Fibroblast of gingiva (primary cell): Measurements from ENCODE around the gene PTPRN2.

Source experiments
- DNase-seq: peaks from one replicate; pipeline ENCODE4 v3.0.0-alpha.2; 2011; ENCODE audit warnings: low read depth

The PTPRN2 gene

GRCh38 chr7:157662981-157663716 lies 924.5 kb downstream of the PTPRN2 start:
- DNase-seq = no peak

GRCh38 chr7:157662110-157662791 lies 925.4 kb downstream of the PTPRN2 start:
- no peak for DNase-seq

GRCh38 chr7:157661611-157661975 lies 926.0 kb downstream of the PTPRN2 start:
- no peak for DNase-seq

- no peak for DNase-seq
These were observed 926.5 kb downstream of the PTPRN2 start for GRCh38 chr7:157660971-157661610.

GRCh38 chr7:157658851-157659412 lies 928.7 kb downstream of the PTPRN2 start:
- DNase-seq = no peak

GRCh38 chr7:157657741-157658740 lies 929.6 kb downstream of the PTPRN2 start:
- DNase-seq = no peak

- no peak for DNase-seq
These were observed 931.3 kb downstream of the PTPRN2 start for GRCh38 chr7:157656195-157656769.

- no peak for DNase-seq
These were observed 933.3 kb downstream of the PTPRN2 start for GRCh38 chr7:157654350-157654749.

- no peak for DNase-seq
These were observed 933.8 kb downstream of the PTPRN2 start for GRCh38 chr7:157653827-157654207.

- no peak for DNase-seq
These were observed 934.4 kb downstream of the PTPRN2 start for GRCh38 chr7:157652954-157653826.

- no peak for DNase-seq
These were observed 935.3 kb downstream of the PTPRN2 start for GRCh38 chr7:157652161-157652953.

- no peak for DNase-seq
These were observed 936.1 kb downstream of the PTPRN2 start for GRCh38 chr7:157651366-157652160.

GRCh38 chr7:157650801-157651200 lies 936.8 kb downstream of the PTPRN2 start:
- DNase-seq = no peak

GRCh38 chr7:157650131-157650631 lies 937.4 kb downstream of the PTPRN2 start:
- no peak for DNase-seq

GRCh38 chr7:157646551-157646950 lies 941.1 kb downstream of the PTPRN2 start:
- DNase-seq = no peak

- DNase-seq = no peak
These were observed 942.1 kb downstream of the PTPRN2 start for GRCh38 chr7:157645539-157645938.

GRCh38 chr7:157644946-157645345 lies 942.7 kb downstream of the PTPRN2 start:
- no peak for DNase-seq

GRCh38 chr7:157643525-157643970 lies 944.1 kb downstream of the PTPRN2 start:
- DNase-seq = no peak
